ENCODE results near the gene FSCN2.

- TF ChIP-seq CTCF (optimal IDR thresholded peaks at IDR 0.05 in 1 of 3, IDR thresholded peaks at IDR 0.05 in 1 of 3, conservative IDR thresholded peaks at IDR 0.05 in 1 of 3; ENCODE audit: extremely low read depth in 1 of 3, insufficient read depth in 2 of 3, low read length in 3 of 3) (no peak), EZH2 (IDR thresholded peaks at IDR 0.05; ENCODE audit: low read length) (no peak)
Measured at GRCh38 chr17:81529437-81529803, 1.2 kb downstream of the FSCN2 start.
